Right ventricle myocardium inferior (tissue), 1 donor: ENCODE measurements around the gene CCND2. TPM values are rescaled to one million over a fixed set of nuclear protein-coding genes. Genes with fewer than 3 reads are reported as not detected.

Source experiments
- ATAC-seq: fragments of 200-7000 bp; cut with Tn5 transposase; one replicate; pipeline ENCODE4 v1.9.1; 2020; ENCODE audit warnings: mild to moderate bottlenecking, moderate library complexity
- DNase-seq: peaks from one replicate; pipeline ENCODE4 v3.0.0; 2021; ENCODE audit errors: missing footprints
- intact Hi-C: fragments of 100-400 bp; cut with DNase I; formaldehyde crosslinking; loops from one replicate; pipeline ENCODE4 v1.11.0; 2022
- total RNA-seq: library from RNA; stranded (reverse); fragmentation: NEBNext Ultra II Directional; extraction: Animal tissue kit (Norgen Biotek cat#: 25700); gene quantifications from one replicate; pipeline ENCODE4 v1.2.1, GENCODE V29; 2021
- donor health status: DM: no; HTN: yes; CAD: no; lungs with severe emphysema.

Gene CCND2
- total RNA-seq, 1 donor from 2014 or later = 214 TPM

DNA sequence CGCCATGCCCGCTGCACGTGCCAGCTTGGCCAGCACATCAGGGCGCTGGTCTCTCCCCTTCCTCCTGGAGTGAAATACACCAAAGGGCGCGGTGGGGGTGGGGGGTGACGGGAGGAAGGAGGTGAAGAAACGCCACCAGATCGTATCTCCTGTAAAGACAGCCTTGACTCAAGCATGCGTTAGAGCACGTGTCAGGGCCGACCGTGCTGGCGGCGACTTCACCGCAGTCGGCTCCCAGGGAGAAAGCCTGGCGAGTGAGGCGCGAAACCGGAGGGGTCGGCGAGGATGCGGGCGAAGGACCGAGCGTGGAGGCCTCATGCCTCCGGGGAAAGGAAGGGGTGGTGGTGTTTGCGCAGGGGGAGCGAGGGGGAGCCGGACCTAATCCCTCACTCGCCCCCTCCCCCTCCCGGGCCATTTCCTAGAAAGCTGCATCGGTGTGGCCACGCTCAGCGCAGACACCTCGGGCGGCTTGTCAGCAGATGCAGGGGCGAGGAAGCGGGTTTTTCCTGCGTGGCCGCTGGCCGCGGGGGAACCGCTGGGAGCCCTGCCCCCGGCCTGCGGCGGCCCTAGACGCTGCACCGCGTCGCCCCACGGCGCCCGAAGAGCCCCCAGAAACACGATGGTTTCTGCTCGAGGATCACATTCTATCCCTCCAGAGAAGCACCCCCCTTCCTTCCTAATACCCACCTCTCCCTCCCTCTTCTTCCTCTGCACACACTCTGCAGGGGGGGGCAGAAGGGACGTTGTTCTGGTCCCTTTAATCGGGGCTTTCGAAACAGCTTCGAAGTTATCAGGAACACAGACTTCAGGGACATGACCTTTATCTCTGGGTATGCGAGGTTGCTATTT lies 914 bp upstream of the CCND2 start:
- intact Hi-C loops = loop anchor here (2.0 to 5.0 kb wide), 2 partner anchors 166 to 240 kb away; no protein-coding TSS in a partner anchor
- DNase-seq (peak; percentile 77), ATAC-seq (peak; percentile 5)

DNA sequence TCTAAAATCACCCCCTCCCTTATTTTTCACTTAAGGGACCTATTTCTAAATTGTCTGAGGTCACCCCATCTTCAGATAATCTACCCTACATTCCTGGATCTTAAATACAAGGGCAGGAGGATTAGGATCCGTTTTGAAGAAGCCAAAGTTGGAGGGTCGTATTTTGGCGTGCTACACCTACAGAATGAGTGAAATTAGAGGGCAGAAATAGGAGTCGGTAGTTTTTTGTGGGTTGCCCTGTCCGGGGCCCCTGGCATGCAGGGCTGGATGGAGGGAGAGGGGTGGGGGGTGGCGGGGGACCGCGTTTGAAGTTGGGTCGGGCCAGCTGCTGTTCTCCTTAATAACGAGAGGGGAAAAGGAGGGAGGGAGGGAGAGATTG lies 300 bp upstream of the CCND2 start:
- intact Hi-C loops = loop anchor here (2.0 to 5.0 kb wide), 2 partner anchors 166 to 241 kb away; no protein-coding TSS in a partner anchor
- DNase-seq (no peak), ATAC-seq (no peak)

DNA sequence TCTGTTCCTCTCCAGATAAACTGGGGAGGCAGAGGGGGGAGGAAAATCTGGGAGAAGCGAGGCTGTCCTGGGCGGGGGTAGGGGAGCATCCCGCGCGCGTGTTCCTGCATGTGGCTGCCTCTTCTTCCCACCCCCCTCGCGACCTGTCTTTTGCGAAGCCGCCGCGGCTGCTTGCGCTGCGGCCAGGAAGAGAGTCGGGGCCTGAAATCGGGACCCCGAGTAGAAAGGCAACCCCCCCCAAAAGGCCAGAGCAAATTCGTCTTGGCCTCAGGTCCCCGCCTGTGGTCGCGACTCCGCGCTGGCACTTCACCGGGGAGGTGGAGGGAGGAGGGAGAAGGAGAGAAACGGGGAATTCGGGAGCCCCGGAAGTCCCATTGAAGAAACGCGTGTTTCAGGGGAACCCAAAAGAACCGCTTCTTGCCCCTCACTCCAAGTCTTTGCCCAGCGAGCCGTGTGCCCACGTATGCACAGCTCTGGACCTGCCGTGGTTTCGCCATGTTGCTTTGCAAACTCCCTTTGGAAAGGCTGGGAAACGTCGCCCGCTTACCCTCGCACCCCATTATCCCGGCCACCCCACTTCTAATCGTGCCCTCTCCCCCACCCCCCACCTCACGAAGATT lies 944 bp downstream of the CCND2 start:
- intact Hi-C loops = loop anchor here (5.0 kb wide), 1 partner anchor 242 kb away; no protein-coding TSS in a partner anchor
- ATAC-seq = no peak
- peak; percentile 64 for DNase-seq

DNA sequence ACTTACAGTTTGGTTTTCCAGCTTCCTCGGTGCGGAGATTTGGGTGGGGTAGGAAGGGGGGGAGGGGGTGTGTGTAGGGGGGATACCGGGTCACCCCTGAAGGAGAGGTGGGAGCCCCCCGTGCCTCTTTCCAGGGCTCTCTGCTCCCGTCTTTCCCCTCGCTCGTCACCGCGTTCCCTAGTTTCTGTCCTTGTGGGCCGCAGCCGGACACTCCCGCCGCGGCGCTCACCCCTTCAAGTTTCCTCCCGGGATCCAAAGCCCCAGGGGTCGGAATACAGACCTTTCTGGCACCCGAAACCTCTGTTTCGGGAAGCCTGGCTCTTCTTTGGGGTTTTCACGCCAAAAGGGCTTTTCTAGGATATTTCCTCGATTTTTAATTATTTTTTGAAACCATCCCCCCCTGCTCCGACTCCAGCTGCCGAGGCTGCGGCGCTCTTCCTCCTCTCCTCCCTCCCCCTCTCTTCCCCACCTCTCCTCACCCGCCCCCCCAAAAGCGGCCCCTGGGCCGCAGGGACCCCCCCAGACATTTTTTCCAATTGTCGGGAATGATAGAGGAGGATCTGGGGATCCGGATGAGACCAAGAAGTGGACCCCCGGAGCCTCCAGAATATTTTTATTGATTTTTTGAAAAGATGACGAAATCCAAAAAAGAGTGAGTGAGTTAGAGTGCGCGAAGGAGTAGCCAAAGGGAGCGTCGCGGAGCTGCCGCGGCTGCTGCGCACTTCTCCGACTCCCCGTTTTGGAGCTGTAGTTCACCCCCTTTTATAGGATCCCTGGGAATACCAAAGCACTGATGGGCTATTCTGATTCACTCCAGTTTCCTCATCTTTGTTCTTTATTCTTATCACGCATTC lies 1.7 kb downstream of the CCND2 start:
- ATAC-seq (no peak), DNase-seq (peak; percentile 58)
- intact Hi-C loops = no loop called here

DNA sequence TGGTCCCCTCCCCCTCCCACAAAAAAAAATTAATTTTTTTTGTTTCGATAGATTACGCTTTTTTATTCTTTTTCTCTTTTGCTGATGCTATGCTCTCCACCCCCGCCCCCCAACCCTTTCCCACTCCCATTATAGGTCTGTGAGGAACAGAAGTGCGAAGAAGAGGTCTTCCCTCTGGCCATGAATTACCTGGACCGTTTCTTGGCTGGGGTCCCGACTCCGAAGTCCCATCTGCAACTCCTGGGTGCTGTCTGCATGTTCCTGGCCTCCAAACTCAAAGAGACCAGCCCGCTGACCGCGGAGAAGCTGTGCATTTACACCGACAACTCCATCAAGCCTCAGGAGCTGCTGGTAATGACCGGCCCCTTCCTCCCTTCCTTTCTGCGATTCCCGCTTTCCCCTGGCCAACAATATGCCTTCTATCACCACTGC lies 2.3 kb downstream of the CCND2 start:
- DNase-seq (peak; percentile 63), ATAC-seq (no peak)
- intact Hi-C loops = loop anchor here (2.0 kb wide), 1 partner anchor 27 kb away; no protein-coding TSS in a partner anchor

DNA sequence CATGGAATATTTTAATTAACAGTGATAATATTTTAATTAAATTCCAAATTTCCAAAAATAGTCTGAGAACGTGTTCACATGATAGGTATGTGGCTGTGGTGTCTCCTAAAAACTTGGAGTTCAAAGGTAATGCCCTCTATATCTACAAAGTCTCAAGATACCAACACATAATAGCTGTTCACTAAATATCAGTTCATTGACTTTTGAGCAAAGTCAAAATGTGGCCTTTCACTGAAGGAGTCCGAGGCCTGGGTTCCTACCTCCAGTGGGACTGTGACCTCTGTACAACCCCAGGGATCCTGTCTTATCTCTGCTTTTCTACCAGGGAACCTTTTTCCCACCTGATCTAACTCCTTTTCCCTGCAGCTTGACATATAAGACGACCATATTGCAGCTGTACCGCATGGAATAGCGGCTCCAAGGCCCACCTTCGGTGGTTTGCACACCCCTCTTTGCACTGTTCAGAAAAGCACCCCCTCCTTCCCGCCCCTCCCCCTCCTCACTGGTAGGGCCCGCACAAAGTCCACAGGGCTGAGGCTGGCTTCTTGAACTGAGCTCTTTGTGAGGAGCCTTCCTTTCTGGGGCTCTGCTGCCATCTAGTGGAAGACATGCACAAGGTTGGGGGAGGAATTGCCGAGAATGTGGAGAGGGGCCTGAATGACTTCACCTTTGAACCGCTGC lies 3.1 kb downstream of the CCND2 start:
- intact Hi-C loops = loop anchor here (1.0 to 2.0 kb wide), 3 partner anchors 26 to 391 kb away; no protein-coding TSS in a partner anchor
- ATAC-seq (peak; percentile 51), DNase-seq (peak; percentile 89)

DNA sequence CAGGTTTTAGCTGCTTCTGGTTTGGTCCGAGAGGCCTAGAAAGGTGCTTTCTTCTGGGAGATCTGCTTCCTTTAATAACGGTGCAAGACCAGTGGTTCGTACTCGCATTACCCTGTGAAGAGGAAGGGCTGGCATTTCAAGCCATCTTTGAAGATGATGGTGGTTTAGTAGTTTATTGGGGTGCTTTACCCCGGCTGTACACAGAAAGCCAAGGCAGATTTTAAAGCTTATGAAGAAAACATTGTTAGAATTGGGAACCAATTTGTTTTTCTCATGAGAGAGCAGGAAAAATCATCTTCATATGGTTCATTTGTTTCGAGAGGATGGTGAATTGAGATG lies 3.6 kb downstream of the CCND2 start:
- intact Hi-C loops = loop anchor here (1.0 to 2.0 kb wide), 3 partner anchors 26 to 392 kb away; no protein-coding TSS in a partner anchor
- no peak for ATAC-seq

DNA sequence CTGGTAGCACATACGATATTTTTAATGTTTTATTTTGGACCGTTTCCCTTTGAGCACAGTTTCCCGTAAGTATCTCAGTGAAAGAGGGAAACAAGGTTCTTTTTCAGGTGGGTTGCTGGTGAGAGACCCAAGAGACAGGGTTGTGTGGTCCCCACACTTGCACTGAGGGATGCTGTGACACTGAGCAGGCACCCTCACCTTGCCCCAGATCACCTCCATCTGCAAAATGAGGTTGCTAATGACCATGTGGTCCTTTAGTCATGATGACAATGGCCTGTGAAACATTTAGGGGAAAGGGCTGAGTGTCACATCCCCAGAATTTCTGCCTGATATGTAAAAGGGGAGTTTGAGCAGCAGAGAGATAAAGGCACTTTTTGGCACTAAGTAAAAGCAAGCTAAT lies 4.3 kb downstream of the CCND2 start:
- intact Hi-C loops = loop anchor here (1.0 to 2.0 kb wide), 3 partner anchors 25 to 393 kb away; no protein-coding TSS in a partner anchor
- DNase-seq = no peak
- ATAC-seq = no peak

More for the DNA sequence above, 3.6 kb downstream of the CCND2 start:
- DNase-seq = no peak

DNA sequence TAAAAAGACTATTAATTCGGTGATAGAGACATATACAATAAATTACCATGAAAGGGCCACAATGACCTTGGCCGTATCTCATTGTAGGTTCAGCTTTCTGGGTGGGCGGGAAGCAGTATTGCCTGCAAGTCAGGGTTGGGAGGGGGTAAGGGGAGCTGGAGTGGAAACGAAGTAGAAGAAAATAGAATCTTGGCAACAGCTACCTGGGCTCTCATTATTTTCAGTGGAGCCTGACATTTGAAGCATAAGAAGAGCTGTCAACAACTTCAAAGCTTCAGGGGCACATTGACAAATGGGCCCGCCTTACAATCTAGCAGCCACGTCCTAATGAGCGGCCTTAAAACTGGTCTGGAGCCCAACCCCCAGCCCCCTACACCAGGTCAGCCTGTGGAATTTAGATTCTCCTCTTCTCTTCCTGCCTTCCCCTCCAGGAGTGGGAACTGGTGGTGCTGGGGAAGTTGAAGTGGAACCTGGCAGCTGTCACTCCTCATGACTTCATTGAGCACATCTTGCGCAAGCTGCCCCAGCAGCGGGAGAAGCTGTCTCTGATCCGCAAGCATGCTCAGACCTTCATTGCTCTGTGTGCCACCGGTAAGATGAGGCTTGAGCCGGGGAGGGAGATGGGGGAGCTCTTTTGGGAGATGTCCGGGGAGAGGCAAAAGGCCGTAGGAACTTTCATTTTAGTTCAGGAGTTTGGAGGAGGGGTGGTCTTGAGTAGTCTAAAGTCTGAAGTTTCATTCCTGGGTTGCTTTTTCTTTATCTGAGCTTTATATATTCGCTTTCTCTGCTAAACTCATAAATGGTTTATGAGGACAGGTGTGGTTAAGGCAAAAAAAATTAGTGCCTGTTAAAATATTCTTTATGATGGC lies 5.0 kb downstream of the CCND2 start:
- peak; percentile 91 for DNase-seq
- peak; percentile 69 for ATAC-seq
- intact Hi-C loops = no loop called here

DNA sequence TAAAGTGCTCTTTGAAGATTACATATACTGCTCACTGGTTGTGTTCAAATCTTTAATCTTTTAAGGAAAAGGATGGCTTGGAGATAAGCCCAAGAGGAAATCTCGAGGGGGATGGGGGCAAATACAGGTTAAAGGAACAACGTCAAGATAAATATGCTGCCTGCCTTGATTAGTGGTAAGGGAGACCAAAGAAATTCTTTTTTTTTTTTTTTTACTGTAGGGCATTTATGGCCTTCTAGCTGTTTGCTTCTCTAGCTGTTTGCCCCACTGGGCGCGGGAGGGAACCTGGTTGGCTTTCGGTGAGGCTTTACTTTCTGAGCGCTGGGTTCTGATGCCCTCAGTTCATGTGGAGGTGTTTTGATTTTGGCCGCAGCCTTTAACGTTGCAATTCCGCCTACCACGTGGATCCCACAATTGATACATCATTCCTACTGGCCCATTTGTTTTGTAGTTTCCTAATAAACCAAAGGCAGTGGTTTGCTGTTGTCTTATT lies 5.7 kb downstream of the CCND2 start:
- intact Hi-C loops = no loop called here
- DNase-seq (no peak), ATAC-seq (no peak)

DNA sequence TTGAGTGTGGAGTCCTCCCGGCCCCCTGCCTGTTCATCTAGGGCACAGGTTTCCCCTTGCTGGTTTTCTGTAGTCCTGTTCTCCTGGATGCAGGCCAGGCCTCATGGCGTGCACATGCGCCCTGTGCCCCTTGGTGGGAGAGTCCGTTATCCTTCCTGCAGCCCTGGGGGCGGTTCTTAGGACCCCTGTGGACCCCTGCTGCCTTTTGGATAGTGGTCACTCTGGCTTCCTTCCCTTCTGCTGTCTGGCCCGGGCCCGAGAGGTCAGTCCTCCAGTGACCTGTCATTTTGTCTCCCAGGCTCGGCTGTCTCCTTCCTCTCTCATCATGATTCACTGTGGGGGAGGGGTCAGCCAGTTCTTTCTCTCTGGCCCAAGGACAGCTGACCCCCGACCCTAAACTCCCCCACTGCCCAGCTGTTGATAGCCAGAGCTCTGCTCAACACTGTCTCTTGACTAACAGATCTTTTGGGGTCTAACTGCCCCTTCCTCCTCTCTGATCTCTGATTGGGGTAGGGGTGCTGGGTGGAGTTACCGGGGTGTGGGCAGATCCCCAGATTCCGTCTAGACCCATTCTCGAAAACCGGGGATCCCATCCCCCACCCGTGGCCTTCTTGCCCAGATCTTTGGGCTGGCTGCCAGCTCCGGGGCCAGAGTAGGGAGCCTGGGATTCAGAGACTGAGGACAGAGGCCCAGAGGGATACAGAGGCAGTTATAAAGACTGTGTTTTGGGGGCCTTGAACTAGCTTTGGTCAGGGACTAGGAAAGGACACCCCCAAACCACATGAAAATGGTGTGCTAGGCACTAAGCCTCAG lies 7.0 kb downstream of the CCND2 start:
- intact Hi-C loops = no loop called here
- ATAC-seq (peak; percentile 30), DNase-seq (peak; percentile 76)

DNA sequence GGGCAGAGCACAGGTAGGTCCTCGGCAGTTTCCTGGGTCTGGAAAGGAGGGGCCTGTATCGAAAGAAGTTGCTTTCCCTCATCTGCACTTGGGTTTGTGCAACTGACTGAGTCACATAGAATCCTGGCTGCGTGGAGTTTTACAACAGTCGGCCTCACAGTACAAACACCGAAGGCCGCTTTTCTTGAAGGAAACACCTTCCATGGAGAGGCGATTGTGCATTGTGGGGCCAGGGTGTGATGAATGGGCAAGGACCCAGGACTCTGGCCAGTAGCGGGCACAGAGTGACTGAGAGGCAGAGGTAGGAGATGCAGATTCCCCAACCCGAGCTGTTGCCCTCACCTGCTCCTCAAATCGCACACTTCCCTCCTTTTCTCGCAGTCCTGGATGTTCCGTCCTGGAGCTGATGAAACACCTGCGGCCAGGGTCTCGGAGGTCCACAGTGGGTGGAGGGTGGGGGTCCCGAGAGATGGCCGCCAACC lies 7.7 kb downstream of the CCND2 start:
- ATAC-seq (no peak), DNase-seq (peak; percentile 47)
- intact Hi-C loops = no loop called here

DNA sequence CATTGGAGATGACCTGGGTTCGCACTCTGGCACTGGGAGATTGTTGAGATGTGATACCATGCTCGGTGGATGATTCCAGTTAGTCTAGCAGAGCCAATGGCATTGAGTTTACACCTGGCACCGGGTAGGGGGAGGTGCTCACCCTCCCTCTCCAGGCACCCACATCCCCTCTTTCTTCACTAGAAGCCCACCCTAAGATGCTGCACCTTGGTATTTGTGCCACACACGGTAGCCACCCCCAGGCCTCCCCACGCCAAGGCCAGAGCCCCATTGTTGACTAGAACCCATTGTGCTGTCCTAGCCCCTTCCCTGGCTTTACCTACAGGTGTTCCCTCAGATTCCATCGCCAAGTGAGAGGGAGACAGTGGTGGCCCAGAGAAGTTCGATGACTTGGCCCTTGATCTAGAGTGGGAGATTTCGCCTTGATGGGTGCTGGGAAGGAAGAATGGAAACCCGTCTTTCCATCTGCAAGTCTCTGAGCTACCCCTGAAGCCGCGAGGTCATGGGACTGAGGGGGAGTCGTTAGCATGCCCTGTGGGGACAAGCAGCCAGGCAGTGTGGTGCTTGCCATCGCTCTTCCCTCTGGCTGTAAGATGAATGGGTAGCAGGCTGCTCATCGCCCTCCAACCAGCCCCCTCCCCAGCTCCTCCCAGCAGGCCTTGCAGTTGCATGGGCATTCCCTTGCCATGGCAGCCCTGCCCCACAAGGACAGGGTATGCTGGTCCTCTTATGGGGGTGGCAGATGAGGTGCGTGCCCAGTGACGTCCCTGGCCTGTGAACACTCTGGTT lies 8.7 kb downstream of the CCND2 start:
- DNase-seq = peak; percentile 62
- ATAC-seq = no peak
- intact Hi-C loops = no loop called here

DNA sequence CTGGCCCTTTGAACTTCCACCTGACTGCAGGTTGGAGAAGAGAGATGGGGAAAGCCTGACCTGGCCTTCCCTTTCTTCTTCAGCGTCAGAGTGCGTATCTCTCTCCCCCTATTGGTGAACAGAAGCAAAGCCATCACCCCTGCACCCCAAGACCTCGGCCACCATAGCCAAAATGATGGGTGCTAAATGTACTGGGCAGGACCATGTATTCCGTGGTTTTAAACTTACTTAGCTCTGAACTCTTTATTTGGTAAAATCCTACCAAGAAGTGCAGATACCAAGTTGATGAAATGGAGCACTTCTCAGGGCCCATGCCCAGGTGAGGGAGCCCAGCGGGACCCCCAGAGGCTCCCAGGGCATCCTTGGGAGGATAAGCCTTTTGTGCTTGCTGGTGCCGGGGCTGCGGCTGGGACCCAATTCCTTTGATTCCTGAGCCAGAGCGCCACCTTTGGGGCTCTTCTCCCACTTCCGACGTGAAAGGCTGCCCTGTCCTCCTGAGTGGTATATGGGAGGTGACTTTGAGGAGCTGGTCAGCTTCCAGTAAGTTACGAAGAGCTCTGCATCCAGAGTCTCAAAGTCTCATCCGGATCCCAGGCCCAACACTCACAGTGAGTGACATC lies 9.4 kb downstream of the CCND2 start:
- intact Hi-C loops = no loop called here
- peak; percentile 40 for DNase-seq
- no peak for ATAC-seq

DNA sequence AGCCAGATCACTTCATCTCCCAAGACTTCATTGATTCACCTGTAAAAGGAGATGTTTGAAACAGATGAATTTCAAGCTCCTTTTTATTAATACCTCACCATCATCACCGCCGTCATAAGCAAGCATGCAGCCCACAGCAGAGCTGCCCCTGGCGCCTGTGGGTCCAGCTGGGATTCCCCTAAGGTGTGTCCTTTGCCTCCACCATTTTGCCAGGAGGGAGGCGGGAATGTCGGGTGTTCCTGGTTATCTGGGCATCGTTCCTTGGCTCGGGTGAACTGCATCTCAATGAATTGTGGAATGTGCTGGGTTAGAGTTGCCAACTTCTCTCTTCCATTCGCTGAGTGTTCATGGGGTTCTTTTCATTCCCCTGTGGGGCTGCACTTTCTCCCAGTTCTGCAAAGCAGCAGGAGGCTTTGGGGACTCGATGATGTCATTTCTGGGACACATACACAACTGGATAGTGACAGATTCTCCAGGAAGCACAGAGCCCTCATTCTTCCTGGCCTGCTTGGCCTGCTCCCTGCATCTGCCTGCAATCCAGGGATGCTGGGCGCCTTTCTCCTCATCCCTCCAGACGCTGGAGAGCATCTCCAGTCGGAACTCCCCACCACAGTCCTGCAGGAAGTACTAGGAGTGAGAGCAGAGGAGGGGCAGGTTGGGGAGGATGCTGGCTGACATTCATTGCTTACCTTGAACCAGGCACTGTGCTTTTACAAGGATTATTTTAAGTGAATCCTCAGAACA lies 10.1 kb downstream of the CCND2 start:
- intact Hi-C loops = no loop called here
- DNase-seq = no peak
- ATAC-seq = no peak
